HCT116 (cell line): ENCODE data around the gene EGFLAM.
A peak's percentile ranks its signal among the peaks of the same experiment; 100 is the strongest.

Experiments
- EZH2 ChIP-seq: fragments of 200-600 bp; sonication (generic); IDR thresholded peaks from 2 replicates; pipeline ENCODE4 v1.6.1; 2017; ENCODE audit warnings: antibody characterized with exemption, mixed run types
- EZH2phosphoT487 ChIP-seq: fragments of 200-600 bp; IDR thresholded peaks from 2 replicates; pipeline ENCODE4 v1.6.1; 2018; ENCODE audit warnings: antibody characterized with exemption, borderline replicate concordance
- POLR2A ChIP-seq: IDR thresholded peaks from 2 replicates; pipeline ENCODE4 v1.7.0; 2011; ENCODE audit warnings: borderline replicate concordance; ENCODE audit not compliant: insufficient read depth, insufficient read length; ENCODE audit errors: extremely low read depth
- POLR2AphosphoS5 ChIP-seq: IDR thresholded peaks from 2 replicates; pipeline ENCODE4 v1.6.1; 2011; ENCODE audit warnings: mild to moderate bottlenecking, low read depth, low read length, moderate library complexity
- SP1 ChIP-seq: IDR thresholded peaks from 2 replicates; pipeline ENCODE4 v1.6.1; 2012; ENCODE audit warnings: low read depth
- TF ChIP-seq, protein P1 (sequence below), 3 experiments: fragments of 200-600 bp in 1 of 3; sonication (generic) in 1 of 3; IDR thresholded peaks in 2 of 3; conservative IDR thresholded peaks in 1 of 3; 2 replicates each; pipeline ENCODE4 v1.5.1; 2012 to 2017; ENCODE audit warnings: low read depth in 2 of 3, low read length in 2 of 3, antibody characterized with exemption in 1 of 3, borderline replicate concordance in 1 of 3, control low read depth in 1 of 3, mild to moderate bottlenecking in 1 of 3, mixed read lengths in 1 of 3, mixed run types in 1 of 3, moderate library complexity in 1 of 3; ENCODE audit not compliant: insufficient read depth in 1 of 3
- TF ChIP-seq, protein P2 (sequence below): IDR thresholded peaks from 2 replicates; pipeline ENCODE4 v1.6.1; 2011; ENCODE audit warnings: mild to moderate bottlenecking, low read length, moderate library complexity; ENCODE audit not compliant: insufficient replicate concordance; ENCODE audit errors: extremely low read depth

DNA sequence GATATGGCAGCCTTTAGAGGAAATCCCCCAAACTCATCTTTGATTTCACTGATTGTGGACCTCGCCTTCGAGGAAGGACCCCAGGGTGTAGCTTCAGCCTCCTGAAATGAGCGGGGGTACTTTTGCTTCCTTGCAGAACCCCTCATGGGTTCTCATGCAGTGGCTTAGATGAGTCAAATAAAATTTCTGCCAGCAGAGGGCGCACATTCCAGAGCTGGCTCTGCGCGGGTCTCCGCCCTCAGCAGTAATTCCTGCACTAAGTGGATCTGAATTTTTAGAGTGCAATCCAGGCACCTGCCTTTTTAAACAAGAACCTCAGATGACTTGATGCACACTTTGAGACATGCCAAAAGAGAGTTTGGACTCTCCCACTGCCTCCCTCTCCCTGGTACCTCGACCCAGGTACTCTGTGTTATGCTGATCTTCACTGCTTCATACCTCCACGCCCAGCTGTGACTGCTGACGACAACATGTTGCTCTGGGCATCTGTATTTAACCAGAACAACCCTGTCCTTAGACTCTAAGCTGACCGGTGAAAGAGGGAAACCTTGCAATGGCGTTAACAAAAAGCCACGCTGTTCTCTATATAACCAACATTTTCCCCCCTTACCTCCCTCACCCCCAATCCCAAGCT, 7.3 kb downstream of the EGFLAM start:
- no peak for TF ChIP-seq SP1
- no peak for TF ChIP-seq EZH2
- TF ChIP-seq, protein P1, sequence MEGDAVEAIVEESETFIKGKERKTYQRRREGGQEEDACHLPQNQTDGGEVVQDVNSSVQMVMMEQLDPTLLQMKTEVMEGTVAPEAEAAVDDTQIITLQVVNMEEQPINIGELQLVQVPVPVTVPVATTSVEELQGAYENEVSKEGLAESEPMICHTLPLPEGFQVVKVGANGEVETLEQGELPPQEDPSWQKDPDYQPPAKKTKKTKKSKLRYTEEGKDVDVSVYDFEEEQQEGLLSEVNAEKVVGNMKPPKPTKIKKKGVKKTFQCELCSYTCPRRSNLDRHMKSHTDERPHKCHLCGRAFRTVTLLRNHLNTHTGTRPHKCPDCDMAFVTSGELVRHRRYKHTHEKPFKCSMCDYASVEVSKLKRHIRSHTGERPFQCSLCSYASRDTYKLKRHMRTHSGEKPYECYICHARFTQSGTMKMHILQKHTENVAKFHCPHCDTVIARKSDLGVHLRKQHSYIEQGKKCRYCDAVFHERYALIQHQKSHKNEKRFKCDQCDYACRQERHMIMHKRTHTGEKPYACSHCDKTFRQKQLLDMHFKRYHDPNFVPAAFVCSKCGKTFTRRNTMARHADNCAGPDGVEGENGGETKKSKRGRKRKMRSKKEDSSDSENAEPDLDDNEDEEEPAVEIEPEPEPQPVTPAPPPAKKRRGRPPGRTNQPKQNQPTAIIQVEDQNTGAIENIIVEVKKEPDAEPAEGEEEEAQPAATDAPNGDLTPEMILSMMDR (IDR thresholded peaks at IDR 0.05 in 2 of 3, conservative IDR thresholded peaks at IDR 0.05 in 1 of 3; ENCODE audit: borderline replicate concordance in 1 of 3, insufficient read depth in 1 of 3, low read depth in 2 of 3, low read length in 2 of 3): peak; percentile 25 to 85 (median 64); a peak in 5 of 6 replicates
- no peak for TF ChIP-seq POLR2AphosphoS5
- no peak for TF ChIP-seq EZH2phosphoT487
- no peak for TF ChIP-seq POLR2A
- TF ChIP-seq, protein P2, sequence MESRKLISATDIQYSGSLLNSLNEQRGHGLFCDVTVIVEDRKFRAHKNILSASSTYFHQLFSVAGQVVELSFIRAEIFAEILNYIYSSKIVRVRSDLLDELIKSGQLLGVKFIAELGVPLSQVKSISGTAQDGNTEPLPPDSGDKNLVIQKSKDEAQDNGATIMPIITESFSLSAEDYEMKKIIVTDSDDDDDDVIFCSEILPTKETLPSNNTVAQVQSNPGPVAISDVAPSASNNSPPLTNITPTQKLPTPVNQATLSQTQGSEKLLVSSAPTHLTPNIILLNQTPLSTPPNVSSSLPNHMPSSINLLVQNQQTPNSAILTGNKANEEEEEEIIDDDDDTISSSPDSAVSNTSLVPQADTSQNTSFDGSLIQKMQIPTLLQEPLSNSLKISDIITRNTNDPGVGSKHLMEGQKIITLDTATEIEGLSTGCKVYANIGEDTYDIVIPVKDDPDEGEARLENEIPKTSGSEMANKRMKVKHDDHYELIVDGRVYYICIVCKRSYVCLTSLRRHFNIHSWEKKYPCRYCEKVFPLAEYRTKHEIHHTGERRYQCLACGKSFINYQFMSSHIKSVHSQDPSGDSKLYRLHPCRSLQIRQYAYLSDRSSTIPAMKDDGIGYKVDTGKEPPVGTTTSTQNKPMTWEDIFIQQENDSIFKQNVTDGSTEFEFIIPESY: no peak
